ENCODE results near the gene SMPD3.

GRCh38 chr16:68360547-68360946, 87.8 kb downstream of the SMPD3 start:
- no peak for TF ChIP-seq CTCF (IDR thresholded peaks at IDR 0.05 in 8 of 11, conservative IDR thresholded peaks at IDR 0.05 in 3 of 11)
- TF ChIP-seq POLR2AphosphoS5 (IDR thresholded peaks at IDR 0.05) = no peak

Measured in spleen (tissue), 7 donors.